ENCODE measurements around the gene CD86.

Gene CD86

DNA sequence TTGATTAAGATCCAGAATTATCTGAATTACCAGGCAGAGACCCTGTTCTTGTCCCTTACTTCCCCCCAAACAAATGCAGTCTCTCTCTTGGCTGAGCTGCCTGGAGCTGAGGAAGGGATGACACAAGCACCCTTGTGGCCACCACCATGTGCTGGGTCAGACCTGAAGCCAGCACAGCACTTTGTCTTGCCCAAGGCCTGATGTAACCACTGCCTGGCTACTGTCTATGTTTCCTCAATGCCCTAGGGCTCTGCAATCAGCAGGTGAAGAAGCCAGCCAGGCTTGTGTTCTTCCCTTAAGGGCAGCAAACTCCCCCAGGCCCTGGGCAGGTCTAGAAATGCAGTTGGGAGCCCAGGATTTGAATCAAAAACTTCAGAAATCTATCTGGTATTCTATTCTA lies 112.5 kb downstream of the CD86 start:
- DNase-seq: peak; percentile 8

DNA sequence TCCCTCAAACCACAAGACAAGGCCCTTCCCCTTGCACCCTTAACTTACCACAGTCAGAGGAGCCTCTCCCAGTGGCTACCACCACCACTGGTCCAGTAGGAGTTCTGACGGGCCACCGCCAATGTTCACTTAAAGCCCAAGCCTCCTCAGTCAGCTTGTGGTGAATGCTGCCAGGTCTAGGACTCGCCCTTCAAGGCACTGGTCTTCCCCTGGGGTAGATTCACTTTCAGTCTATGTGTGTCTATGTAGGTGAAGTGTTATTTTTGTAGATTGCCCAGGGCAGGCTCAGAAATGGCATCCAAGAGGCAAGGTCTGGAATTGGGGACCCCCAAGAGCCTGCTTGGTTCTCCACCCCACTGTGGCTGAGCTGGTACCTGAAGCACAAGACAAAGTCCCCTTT lies 112.9 kb downstream of the CD86 start:
- no peak for DNase-seq

GRCh38 chr3:122169911-122170310 lies 114.7 kb downstream of the CD86 start:
- DNase-seq: no peak
